Caki2 (cell line): ENCODE results near the gene GKAP1. TPM values are rescaled to one million over a fixed set of nuclear protein-coding genes. Genes with fewer than 3 reads are reported as not detected.
"Not testable (repeated sequence)": the region's sequence is repeated elsewhere in the genome, so short reads cannot be mapped to it uniquely, and the experiment has no call there.

Source experiments
- DNase-seq: peaks from one replicate; pipeline ENCODE4 v3.0.0-alpha.2; 2015; ENCODE audit warnings: low read depth
- in situ Hi-C: cut with HindIII; loops from 2 replicates; pipeline ENCODE4 v1.10.0; 2016; ENCODE audit warnings: low sequenced_read_pairs, low pct_unique_long_range_greater_than_20kb, mixed read lengths
- total RNA-seq: library from RNA; depleted of rRNA; stranded (reverse); fragments of >200 nt; shearing (Covaris generic); gene quantifications from 2 replicates; pipeline ENCODE4 v1.2.3, GENCODE V29; 2014; ENCODE audit warnings: low replicate concordance

GKAP1 gene
- total RNA-seq, 1 experiment from 2014 or later = 0.27 TPM

- DNase-seq = no peak
- in situ Hi-C loops = no loop called here
Measured at GRCh38 chr9:83754383-83754977, 63.1 kb downstream of the GKAP1 start.

- in situ Hi-C loops = no loop called here
- no peak for DNase-seq
Measured at GRCh38 chr9:83749706-83750105, 67.9 kb downstream of the GKAP1 start.

GRCh38 chr9:83744206-83744605, 73.4 kb downstream of the GKAP1 start:
- no peak for DNase-seq
- in situ Hi-C loops = no loop called here

GRCh38 chr9:83733739-83734138, 83.8 kb downstream of the GKAP1 start:
- DNase-seq = no peak
- in situ Hi-C loops = no loop called here

- DNase-seq, in situ Hi-C loops: not testable (repeated sequence)
Measured at GRCh38 chr9:83728591-83729368, 88.8 kb downstream of the GKAP1 start.

- in situ Hi-C loops = no loop called here
- no peak for DNase-seq
Measured at GRCh38 chr9:83724436-83724835, 93.1 kb downstream of the GKAP1 start.

- in situ Hi-C loops = no loop called here
- DNase-seq = no peak
Measured at GRCh38 chr9:83722726-83723495, 94.7 kb downstream of the GKAP1 start.

GRCh38 chr9:83721509-83721908, 96.1 kb downstream of the GKAP1 start:
- in situ Hi-C loops = no loop called here
- no peak for DNase-seq

GRCh38 chr9:83715794-83716193, 101.8 kb downstream of the GKAP1 start:
- in situ Hi-C loops = no loop called here
- DNase-seq = no peak

- in situ Hi-C loops = no loop called here
- no peak for DNase-seq
Measured at GRCh38 chr9:83715221-83715620, 102.3 kb downstream of the GKAP1 start.

GRCh38 chr9:83714329-83714728, 103.2 kb downstream of the GKAP1 start:
- in situ Hi-C loops = no loop called here
- no peak for DNase-seq

- in situ Hi-C loops = no loop called here
- no peak for DNase-seq
Measured at GRCh38 chr9:83708515-83709158, 108.9 kb downstream of the GKAP1 start.

- peak; percentile 91 for DNase-seq
- in situ Hi-C loops = no loop called here
Measured at GRCh38 chr9:83707768-83708514, 109.6 kb downstream of the GKAP1 start, which contains the start of gene UBQLN1. Gene UBQLN1, minus strand, starts transcription at chr9:83707958. Its CDS starts 279 bp downstream, at chr9:83707679.

GRCh38 chr9:83707518-83707767, 110.1 kb downstream of the GKAP1 start:
- no peak for DNase-seq
- in situ Hi-C loops = no loop called here

- in situ Hi-C loops = no loop called here
- no peak for DNase-seq
Measured at GRCh38 chr9:83706676-83707517, 110.7 kb downstream of the GKAP1 start.

GRCh38 chr9:83705219-83705651, 112.3 kb downstream of the GKAP1 start:
- in situ Hi-C loops = not testable (repeated sequence)
- DNase-seq = peak; percentile 0

- in situ Hi-C loops = no loop called here
- peak; percentile 50 for DNase-seq
Measured at GRCh38 chr9:83701769-83702168, 115.8 kb downstream of the GKAP1 start.
